Measurements from ENCODE around the gene MAST4.
"Not testable (repeated sequence)": the region's sequence is repeated elsewhere in the genome, so short reads cannot be mapped to it uniquely, and the experiment has no call there.

Gene MAST4

GRCh38 chr5:66647146-66647856 lies 51.1 kb downstream of the MAST4 start:
- no peak for DNase-seq (ENCODE audit: low spot score)

DNA sequence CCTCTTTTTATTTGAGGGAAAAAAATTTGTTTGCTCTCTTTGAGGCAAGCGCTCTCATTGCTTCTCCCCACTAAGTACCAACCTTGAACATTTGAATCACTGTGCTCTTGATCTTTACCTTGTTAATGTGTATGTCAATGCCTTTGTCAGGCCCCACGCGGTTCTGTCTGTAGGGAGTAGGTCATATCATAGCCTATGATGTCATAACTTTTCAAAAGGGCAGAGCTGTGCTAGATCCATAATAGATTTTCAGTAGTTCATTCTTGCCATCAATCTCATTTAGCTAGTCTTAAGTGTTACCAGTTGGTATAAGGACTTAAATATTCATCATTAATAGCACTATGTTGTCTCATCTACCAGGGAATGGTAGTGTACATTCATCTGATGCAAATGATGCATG lies 56.6 kb downstream of the MAST4 start:
- no peak for DNase-seq (ENCODE audit: low spot score)

GRCh38 chr5:66653325-66653724 lies 57.1 kb downstream of the MAST4 start:
- peak; percentile 77 for DNase-seq (ENCODE audit: low spot score)

- DNase-seq (ENCODE audit: low spot score): no peak
Measured at GRCh38 chr5:66655395-66656324, 59.5 kb downstream of the MAST4 start.

DNA sequence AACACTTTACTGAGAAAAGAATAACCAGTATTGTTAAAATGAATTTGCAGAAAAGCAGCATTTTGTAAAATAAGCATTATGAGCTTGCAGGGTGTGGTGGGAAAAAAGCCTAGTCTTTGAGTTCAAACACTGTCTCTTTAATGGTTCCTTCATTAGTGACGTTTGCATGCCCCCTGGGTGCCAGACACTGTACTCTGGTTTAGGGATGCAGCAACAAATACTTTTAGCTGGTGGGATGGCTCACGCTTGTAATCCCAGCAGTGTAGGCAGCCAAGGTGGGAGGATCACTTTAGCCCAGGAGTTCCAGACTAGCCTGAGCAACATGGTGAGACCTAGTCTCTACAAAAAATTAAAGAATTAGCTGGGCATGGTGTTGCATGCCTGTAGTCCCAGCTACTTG lies 62.3 kb downstream of the MAST4 start:
- no peak for DNase-seq (ENCODE audit: low spot score)

DNA sequence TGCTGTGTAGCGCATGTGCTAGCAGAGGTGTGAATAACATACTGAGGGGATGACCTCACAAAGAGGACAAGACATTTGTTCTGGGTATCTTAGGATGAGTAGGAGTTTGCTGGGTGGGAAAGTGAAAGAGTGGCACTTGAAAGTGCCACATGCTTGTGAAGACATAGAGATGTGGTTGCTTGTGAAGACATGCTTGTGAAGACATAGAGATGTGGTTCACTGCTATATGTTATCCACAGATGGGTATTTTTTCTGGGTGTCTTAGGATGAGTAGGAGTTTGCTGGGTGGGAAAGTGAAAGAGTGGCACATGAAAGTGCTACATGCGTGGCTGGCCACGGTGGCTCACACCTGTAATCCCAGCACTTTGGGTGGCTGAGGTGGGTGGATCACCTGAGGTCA lies 63.6 kb downstream of the MAST4 start:
- DNase-seq (ENCODE audit: low spot score): no peak

DNA sequence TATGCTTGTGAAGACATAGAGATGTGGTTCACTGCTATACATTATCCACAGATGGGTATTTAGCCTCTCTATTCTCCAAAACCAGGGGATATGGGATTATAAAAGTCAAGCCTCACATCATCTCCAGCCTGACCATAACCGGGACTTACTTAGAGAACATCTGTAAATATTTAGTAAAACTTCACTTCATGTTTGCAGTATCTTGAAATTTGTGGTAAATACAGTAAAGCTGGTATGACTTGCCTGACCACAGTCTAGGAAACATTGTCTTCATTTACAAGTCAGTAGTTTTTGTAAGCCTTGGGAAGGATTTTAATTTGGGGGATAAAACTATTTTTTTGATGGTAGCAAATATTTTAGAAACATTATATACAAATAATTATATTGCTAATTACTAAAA lies 64.2 kb downstream of the MAST4 start:
- peak; percentile 24 for DNase-seq (ENCODE audit: low spot score)

DNA sequence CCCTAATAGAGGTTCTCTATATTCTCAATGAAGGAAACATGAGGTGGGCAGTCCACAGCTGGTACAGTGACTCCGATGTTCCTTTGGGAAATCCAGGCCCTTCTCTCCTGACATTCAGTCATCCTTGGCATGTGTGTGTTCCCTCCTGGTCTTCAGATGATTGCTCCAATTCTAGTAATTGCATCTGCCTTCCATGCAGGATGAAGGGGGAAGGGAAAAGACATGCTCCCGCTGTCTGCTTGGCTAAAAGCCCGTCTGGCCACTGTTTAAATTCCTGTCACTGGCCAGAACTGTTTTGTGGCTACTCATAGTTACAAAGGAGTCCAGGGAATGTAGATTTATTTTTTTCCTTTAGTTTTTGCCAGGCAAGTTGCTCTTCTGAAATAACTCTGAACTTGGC lies 65.0 kb downstream of the MAST4 start:
- peak; percentile 72 for DNase-seq (ENCODE audit: low spot score)

- DNase-seq (ENCODE audit: low spot score): no peak
Measured at GRCh38 chr5:66666778-66667177, 70.6 kb downstream of the MAST4 start.

- no peak for DNase-seq (ENCODE audit: low spot score)
Measured at GRCh38 chr5:66669086-66669861, 73.1 kb downstream of the MAST4 start.

- DNase-seq (ENCODE audit: low spot score): no peak
Measured at GRCh38 chr5:66669862-66670195, 73.6 kb downstream of the MAST4 start.

DNA sequence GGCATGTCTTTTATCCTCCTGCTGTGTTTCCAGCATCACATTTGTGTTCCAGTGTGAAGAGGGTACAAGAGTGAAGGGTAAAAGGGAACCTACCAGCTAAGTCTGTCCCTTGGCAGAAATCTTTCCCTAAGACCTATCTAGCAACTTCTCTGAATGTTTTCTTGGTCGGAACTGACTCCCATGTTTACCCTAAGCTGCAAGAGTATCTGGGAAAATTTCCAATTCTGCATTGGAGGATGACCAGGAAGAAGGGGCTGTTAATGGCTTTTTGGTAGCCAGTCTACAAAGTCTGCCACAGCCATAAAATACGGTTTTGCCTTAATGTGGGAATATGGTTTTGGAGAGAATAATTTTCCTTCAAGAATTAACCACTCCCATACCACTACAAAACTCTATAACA lies 75.1 kb downstream of the MAST4 start:
- no peak for DNase-seq (ENCODE audit: low spot score)

DNA sequence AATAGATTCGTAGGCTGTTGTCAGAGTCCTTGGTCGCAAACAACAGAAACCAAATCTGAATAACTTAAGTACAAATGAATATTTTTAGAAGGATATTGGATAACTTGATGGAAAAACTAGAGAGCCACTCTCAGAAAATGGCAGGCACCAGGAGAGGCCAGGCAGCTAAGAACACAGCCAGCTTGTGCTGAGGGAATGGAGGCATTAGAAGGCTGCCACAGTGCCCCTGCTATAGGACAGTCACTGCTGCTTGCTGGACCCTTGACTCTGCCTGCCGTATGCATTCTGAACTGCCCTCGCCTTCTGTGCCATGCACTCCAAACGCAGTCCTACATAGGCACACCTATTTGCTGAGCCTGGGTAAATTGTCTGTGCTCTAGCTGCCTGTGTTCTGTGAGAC lies 78.6 kb downstream of the MAST4 start:
- DNase-seq (ENCODE audit: low spot score): no peak

DNA sequence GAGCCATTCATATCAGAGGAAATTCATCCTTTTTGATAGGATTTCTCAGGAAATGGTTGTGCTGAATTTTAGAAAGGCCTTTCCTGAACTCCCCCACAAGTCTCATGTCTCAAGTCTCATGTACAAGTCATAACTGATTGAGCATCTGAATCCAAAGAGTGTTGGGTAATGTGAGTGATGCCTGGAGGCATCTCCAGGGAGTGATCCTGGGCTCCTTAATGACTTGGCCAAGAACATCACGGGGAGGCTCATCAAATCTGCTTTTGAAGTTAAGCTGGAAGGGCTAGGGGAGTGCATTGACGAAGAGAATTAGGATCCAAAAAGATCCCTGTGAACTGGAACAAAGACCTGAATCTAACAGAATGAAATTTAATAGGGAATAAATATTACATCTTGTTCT lies 79.2 kb downstream of the MAST4 start:
- no peak for DNase-seq (ENCODE audit: low spot score)

GRCh38 chr5:66680221-66680620 lies 84.0 kb downstream of the MAST4 start:
- DNase-seq (ENCODE audit: low spot score): no peak

DNA sequence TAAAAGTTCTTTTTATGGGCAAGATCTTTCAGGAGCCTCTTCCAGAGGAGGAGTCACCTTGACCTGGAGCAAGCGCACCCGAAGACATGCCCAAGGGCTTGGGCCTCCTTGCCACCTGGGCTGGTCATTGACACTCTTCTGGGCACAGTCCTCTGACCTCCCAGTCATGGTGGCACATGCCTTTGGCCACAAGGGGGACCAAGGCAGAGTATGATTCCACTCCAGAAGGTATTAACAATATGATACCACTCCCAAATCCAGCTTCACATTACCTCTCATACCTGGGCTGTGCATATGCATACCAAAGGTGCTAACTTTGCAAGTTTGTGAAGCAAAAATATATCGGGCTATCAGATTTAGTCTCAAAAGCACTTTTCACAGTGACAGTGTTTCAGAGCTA lies 84.6 kb downstream of the MAST4 start:
- DNase-seq (ENCODE audit: low spot score): no peak

DNA sequence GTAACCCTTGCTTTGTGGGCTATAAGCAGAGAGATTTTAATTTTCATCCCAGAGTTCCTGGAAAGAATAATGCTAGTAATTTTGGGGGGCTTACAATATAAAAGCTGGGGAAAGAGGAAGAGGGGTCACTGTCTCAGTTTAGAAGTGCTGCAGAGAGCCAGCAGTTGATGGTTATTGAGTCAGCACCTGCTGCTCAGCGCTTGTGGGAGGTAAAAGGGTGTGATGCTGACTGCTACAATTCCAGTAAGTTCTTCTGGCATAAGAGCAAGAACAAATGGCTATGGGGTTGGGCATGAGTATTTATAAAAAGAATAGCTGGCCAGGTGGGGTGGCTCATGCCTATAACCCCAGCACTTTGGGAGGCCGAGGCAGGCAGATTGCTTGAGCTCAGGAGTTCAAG lies 88.5 kb downstream of the MAST4 start:
- DNase-seq (ENCODE audit: low spot score): no peak

- no peak for DNase-seq (ENCODE audit: low spot score)
Measured at GRCh38 chr5:66689522-66690220, 93.5 kb downstream of the MAST4 start.

- DNase-seq (ENCODE audit: low spot score): no peak
Measured at GRCh38 chr5:66694036-66694435, 97.8 kb downstream of the MAST4 start.

GRCh38 chr5:66695840-66696239 lies 99.6 kb downstream of the MAST4 start:
- DNase-seq (ENCODE audit: low spot score): not testable (repeated sequence)

- DNase-seq (ENCODE audit: low spot score): no peak
Measured at GRCh38 chr5:66697796-66698564, 101.8 kb downstream of the MAST4 start.

All from AG08395 (cell line).